B cell (primary cell): ENCODE results near the gene DNAH11. TPM values are rescaled to one million over a fixed set of nuclear protein-coding genes. Genes with fewer than 3 reads are reported as not detected.
A peak's percentile ranks its signal among the peaks of the same experiment; 100 is the strongest.
"Not testable (repeated sequence)": the region's sequence is repeated elsewhere in the genome, so short reads cannot be mapped to it uniquely, and the experiment has no call there.

Experiments used
- ATAC-seq: fragments of 200-7000 bp; cut with Tn5 transposase; one replicate; pipeline ENCODE4 v1.10.0; 2021; ENCODE audit warnings: low read depth, mild to moderate bottlenecking, moderate number of reproducible peaks, moderate library complexity
- CTCF ChIA-PET: fragments of 350-600 bp; sonication (Branson Sonifier 250); formaldehyde crosslinking; loops from one replicate; lab custom pipeline; 2021; ENCODE audit warnings: antibody characterized with exemption, inconsistent platforms; lab: Charles Lee
- POLR2A ChIA-PET: fragments of 350-600 bp; sonication (Branson Sonifier 250); formaldehyde crosslinking; loops from one replicate; lab custom pipeline; 2021; ENCODE audit warnings: antibody characterized with exemption; lab: Charles Lee
- DNase-seq: peaks from one replicate; pipeline ENCODE4 v3.0.0; 2013
- H2AFZ ChIP-seq: 2 replicates; pipeline ENCODE4 v1.6.1; 2012; ENCODE audit warnings: mild to moderate bottlenecking, low read depth, low read length; ENCODE audit not compliant: insufficient read depth, poor library complexity, severe bottlenecking
- H3K27ac ChIP-seq, 2 donors: 1 replicate in 1 of 2; 2 replicates in 1 of 2; pipeline ENCODE4 v1.5.1; 2012 to 2013; ENCODE audit warnings: low read length in 2 of 2, mild to moderate bottlenecking in 2 of 2, moderate library complexity in 1 of 2
- H3K27me3 ChIP-seq, 4 experiments: fragments of 200-600 bp in 1 of 4; sonication (generic) in 1 of 4; replicated peaks in 1 of 4; 1 replicate in 2 of 4; 2 replicates in 2 of 4; pipeline versions ENCODE4 v1.6.1 to v1.7.0; 2013 to 2016; ENCODE audit warnings: low read length in 3 of 4, mild to moderate bottlenecking in 2 of 4, mixed read lengths in 1 of 4, moderate library complexity in 1 of 4; ENCODE audit not compliant: insufficient read depth in 4 of 4, control insufficient read depth in 3 of 4; ENCODE audit errors: control extremely low read depth in 1 of 4
- H3K36me3 ChIP-seq, 2 experiments: replicated peaks in 1 of 2; 1 replicate in 1 of 2; 2 replicates in 1 of 2; pipeline versions ENCODE4 v1.6.1 to v1.7.1; 2013; ENCODE audit warnings: low read length in 1 of 2; ENCODE audit not compliant: insufficient read depth in 2 of 2, control insufficient read depth in 1 of 2; ENCODE audit errors: control extremely low read depth in 1 of 2, extremely low read depth in 1 of 2
- H3K4me1 ChIP-seq, 2 donors: fragments of 200-600 bp in 1 of 2; sonication (generic) in 1 of 2; 1 replicate in 1 of 2; 2 replicates in 1 of 2; pipeline versions ENCODE4 v1.5.1 to v1.6.1; 2013 to 2017; ENCODE audit warnings: low read length in 2 of 2; ENCODE audit not compliant: control insufficient read depth in 2 of 2, insufficient read depth in 2 of 2
- H3K4me2 ChIP-seq: replicated peaks from 2 replicates; pipeline ENCODE3; 2012; ENCODE audit warnings: mild to moderate bottlenecking, low read depth, low read length; ENCODE audit not compliant: poor library complexity, severe bottlenecking
- H3K4me3 ChIP-seq, 5 experiments: fragments of 200-600 bp in 1 of 5; sonication (generic) in 1 of 5; 1 replicate in 3 of 5; 2 replicates in 2 of 5; pipeline versions ENCODE4 v1.5.1 to v1.7.0; 2011 to 2016; ENCODE audit warnings: low read length in 4 of 5, mild to moderate bottlenecking in 4 of 5, low read depth in 2 of 5, control low read depth in 1 of 5, moderate library complexity in 1 of 5; ENCODE audit not compliant: insufficient read depth in 1 of 5; ENCODE audit errors: control extremely low read depth in 1 of 5, extremely low read depth in 1 of 5
- H3K79me2 ChIP-seq: fragments of 200-600 bp; sonication (generic); one replicate; pipeline ENCODE4 v1.6.0; 2016; ENCODE audit warnings: low read length; ENCODE audit not compliant: control insufficient read depth, insufficient read depth
- H3K9ac ChIP-seq: fragments of 200-600 bp; sonication (generic); 2 replicates; pipeline ENCODE4 v1.6.1; 2017; ENCODE audit warnings: mild to moderate bottlenecking, low read length, moderate library complexity
- H3K9me3 ChIP-seq, 3 donors: one replicate each; pipeline versions ENCODE4 v1.6.1 to v1.7.1; 2013; ENCODE audit warnings: low read length in 2 of 3; ENCODE audit not compliant: control insufficient read depth in 2 of 3, insufficient read depth in 1 of 3; ENCODE audit errors: control extremely low read depth in 1 of 3
- H4K20me1 ChIP-seq: 2 replicates; pipeline ENCODE4 v1.6.0; 2012; ENCODE audit warnings: mild to moderate bottlenecking, low read length; ENCODE audit not compliant: insufficient read depth, control insufficient read depth, poor library complexity, severe bottlenecking
- H3K27ac Mint-ChIP-seq: one replicate; pipeline ENCODE4 v1.8.0; 2021; ENCODE audit warnings: mixed read lengths
- H3K27me3 Mint-ChIP-seq: one replicate; pipeline ENCODE4 v1.8.0; 2021; ENCODE audit warnings: mixed read lengths
- H3K4me1 Mint-ChIP-seq: one replicate; pipeline ENCODE4 v1.8.0; 2021; ENCODE audit warnings: mixed read lengths
- H3K4me3 Mint-ChIP-seq: one replicate; pipeline ENCODE4 v1.8.0; 2021; ENCODE audit warnings: mixed read lengths
- H3K9me3 Mint-ChIP-seq: one replicate; pipeline ENCODE4 v1.8.0; 2022; ENCODE audit warnings: mixed read lengths; ENCODE audit not compliant: insufficient read depth
- CTCF ChIP-seq: fragments of 200-600 bp; IDR thresholded peaks from one replicate; pipeline ENCODE4 v1.8.0; 2022; ENCODE audit warnings: antibody characterized with exemption, mild to moderate bottlenecking
- EZH2 ChIP-seq: IDR thresholded peaks from 2 replicates; pipeline ENCODE4 v1.6.1; 2012; ENCODE audit warnings: borderline replicate concordance, low read depth, mild to moderate bottlenecking, moderate library complexity, low read length; ENCODE audit not compliant: insufficient read depth, poor library complexity, severe bottlenecking
- WGBS: methylation state at CpG from one replicate; pipeline ENCODE4 v1.1.5; 2013; ENCODE audit warnings: missing lambda C conversion rate; ENCODE audit not compliant: insufficient coverage; 5-methylcytosine and 5-hydroxymethylcytosine counted together
- intact Hi-C: fragments of 100-400 bp; cut with micrococcal nuclease; formaldehyde crosslinking; loops from one replicate; pipeline ENCODE4 v1.10.0; 2022
- polyA plus RNA-seq: library from polyadenylated mRNA; depleted of rRNA; stranded (reverse); fragments of >200 nt; gene quantifications from 2 replicates; pipeline ENCODE4 v1.2.3, GENCODE V29; 2012
- total RNA-seq, 2 donors: library from RNA; stranded (reverse); fragments of 120-200 nt in 1 of 2; gene quantifications; 1 replicate in 1 of 2; 2 replicates in 1 of 2; pipeline versions ENCODE4 v1.2.3 to v1.2.4, GENCODE V29; 2013 to 2022

DNAH11 gene
- total and polyA plus RNA-seq, 2 donors (not counting 1 experiment from before 2014, with no cell fraction given), result not detected

- peaks cover 7% of the 10 kb centered on the region for H3K27me3 Mint-ChIP-seq
- peaks cover 8% of the 10 kb centered on the region for H3K4me1 Mint-ChIP-seq
- no peak overlapping the region for H3K4me3 Mint-ChIP-seq
- Histone ChIP-seq H3K36me3 (no peaks in the 10 kb centered on the region), H3K79me2 (no peaks in the 10 kb centered on the region), H3K27me3 (no peaks in the 10 kb centered on the region), H3K4me2 (peak overlapping the region; percentile 11), H3K9me3 (peaks cover 0 to 8% (median 0%) of the 10 kb centered on the region in 3 donors), H2AFZ (no peak overlapping the region), H4K20me1 (no peaks in the 10 kb centered on the region), H3K4me1 (peaks cover 5 to 6% of the 10 kb centered on the region in 2 donors), H3K27ac (no peak overlapping the region), H3K9ac (no peak overlapping the region), H3K4me3 (no peak overlapping the region)
- POLR2A ChIA-PET, result no interaction called here
- H3K9me3 Mint-ChIP-seq, result no peaks in the 10 kb centered on the region
- CTCF ChIA-PET, result no interaction called here
- ATAC-seq, result no peak
- WGBS, result 67% methylated on average over 4 of the region's 6 CpGs
- H3K27ac Mint-ChIP-seq, result no peak overlapping the region
- no peak for DNase-seq
- TF ChIP-seq CTCF, result no peak
- no peak for TF ChIP-seq EZH2
- intact Hi-C loops, result no loop called here
Measured at GRCh38 chr7:21851559-21851967, 308.7 kb downstream of the DNAH11 start.

GRCh38 chr7:21865631-21866204 is 322.9 kb downstream of the DNAH11 start:
- intact Hi-C loops, H3K4me3 ChIP-seq, POLR2A ChIA-PET, CTCF ChIA-PET, H3K4me3 Mint-ChIP-seq, H3K4me2 ChIP-seq, H3K4me1 ChIP-seq, H2AFZ ChIP-seq, DNase-seq, H3K79me2 ChIP-seq, H3K9me3 Mint-ChIP-seq, H3K27ac ChIP-seq, H3K27ac Mint-ChIP-seq, H3K36me3 ChIP-seq, H3K27me3 Mint-ChIP-seq, H3K9ac ChIP-seq, H3K9me3 ChIP-seq, H4K20me1 ChIP-seq, H3K27me3 ChIP-seq, ATAC-seq: not testable (repeated sequence)
- peaks cover 11% of the 10 kb centered on the region for H3K4me1 Mint-ChIP-seq
- 84% methylated on average over 5 of the region's 7 CpGs for WGBS
